ENCODE results near the gene CYRIA. TPM values are rescaled to one million over a fixed set of nuclear protein-coding genes. Genes with fewer than 3 reads are reported as not detected.
A peak's percentile ranks its signal among the peaks of the same experiment; 100 is the strongest.

Gene CYRIA
- total RNA-seq, 1 donor from 2014 or later, result 19.3 TPM

- Mint-ChIP-seq H3K9me3 (ENCODE audit: unreplicated experiment) (peaks cover 11% of the 10 kb centered on the region), H3K27ac (ENCODE audit: unreplicated experiment) (peak overlapping the region; percentile 59)
These were observed 556 bp downstream of the CYRIA start for GRCh38 chr2:16664809-16665747.

GRCh38 chr2:16664052-16664731 lies 1.4 kb downstream of the CYRIA start:
- peak overlapping the region; percentile 87 for H3K4me3 Mint-ChIP-seq (ENCODE audit: unreplicated experiment)
- peaks cover 5% of the 10 kb centered on the region for H3K27me3 Mint-ChIP-seq (ENCODE audit: unreplicated experiment)
- H3K4me1 Mint-ChIP-seq (ENCODE audit: low read depth, unreplicated experiment), result peaks cover 16% of the 10 kb centered on the region
- TF ChIP-seq CTCF (IDR thresholded peaks at IDR 0.05; ENCODE audit: partially characterized antibody, unreplicated experiment), result no peak
- no peak for DNase-seq
- peak overlapping the region; percentile 59 for H3K27ac Mint-ChIP-seq (ENCODE audit: unreplicated experiment)
- H3K9me3 Mint-ChIP-seq (ENCODE audit: unreplicated experiment), result peaks cover 11% of the 10 kb centered on the region
- peaks cover 3% of the 10 kb centered on the region for H3K36me3 Mint-ChIP-seq (ENCODE audit: unreplicated experiment)

More at GRCh38 chr2:16664809-16665747, 556 bp downstream of the CYRIA start:
- Mint-ChIP-seq H3K4me1 (ENCODE audit: low read depth, unreplicated experiment) (peaks cover 16% of the 10 kb centered on the region), H3K36me3 (ENCODE audit: unreplicated experiment) (no peaks in the 10 kb centered on the region), H3K27me3 (ENCODE audit: unreplicated experiment) (peaks cover 5% of the 10 kb centered on the region), H3K4me3 (ENCODE audit: unreplicated experiment) (peak overlapping the region; percentile 87)
- TF ChIP-seq CTCF (IDR thresholded peaks at IDR 0.05; ENCODE audit: partially characterized antibody, unreplicated experiment), result no peak
- DNase-seq, result peak; percentile 38

GRCh38 chr2:16663121-16663905 lies 2.3 kb downstream of the CYRIA start:
- H3K9me3 Mint-ChIP-seq (ENCODE audit: unreplicated experiment), result peaks cover 11% of the 10 kb centered on the region
- TF ChIP-seq CTCF (IDR thresholded peaks at IDR 0.05; ENCODE audit: partially characterized antibody, unreplicated experiment), result no peak
- DNase-seq, result no peak
- H3K4me1 Mint-ChIP-seq (ENCODE audit: low read depth, unreplicated experiment), result peaks cover 16% of the 10 kb centered on the region
- peak overlapping the region; percentile 87 for H3K4me3 Mint-ChIP-seq (ENCODE audit: unreplicated experiment)
- H3K27me3 Mint-ChIP-seq (ENCODE audit: unreplicated experiment), result peaks cover 5% of the 10 kb centered on the region
- no peak overlapping the region for H3K27ac Mint-ChIP-seq (ENCODE audit: unreplicated experiment)
- H3K36me3 Mint-ChIP-seq (ENCODE audit: unreplicated experiment), result peaks cover 5% of the 10 kb centered on the region

GRCh38 chr2:16661936-16662839 lies 3.4 kb downstream of the CYRIA start:
- Mint-ChIP-seq H3K27ac (ENCODE audit: unreplicated experiment) (no peak overlapping the region), H3K9me3 (ENCODE audit: unreplicated experiment) (peaks cover 9% of the 10 kb centered on the region), H3K4me3 (ENCODE audit: unreplicated experiment) (no peak overlapping the region), H3K36me3 (ENCODE audit: unreplicated experiment) (peaks cover 5% of the 10 kb centered on the region), H3K27me3 (ENCODE audit: unreplicated experiment) (peaks cover 3% of the 10 kb centered on the region), H3K4me1 (ENCODE audit: low read depth, unreplicated experiment) (peaks cover 16% of the 10 kb centered on the region)
- TF ChIP-seq CTCF (IDR thresholded peaks at IDR 0.05; ENCODE audit: partially characterized antibody, unreplicated experiment), result no peak
- DNase-seq, result no peak
